ENCODE measurements around the gene SP2. TPM values are rescaled to one million over a fixed set of nuclear protein-coding genes. Genes with fewer than 3 reads are reported as not detected.

Gene SP2
- total and polyA plus RNA-seq, 10 donors = 4.5 to 22.6 (median 15.1) TPM

- Histone ChIP-seq H3K27ac (no peak overlapping the region), H3K9me3 (no peaks in the 10 kb centered on the region), H3K4me1 (peaks cover 0 to 10% (median 0%) of the 10 kb centered on the region in 6 donors), H3K4me3 (no peak overlapping the region), H3K27me3 (replicated peaks in 1 of 7) (peaks cover 0 to 86% (median 17%) of the 10 kb centered on the region in 7 donors), H3K36me3 (no peaks in the 10 kb centered on the region)
- DNase-seq = peak; percentile 18
- 49 to 74% (median 61%) methylated on average over 4 of the region's 4 CpGs for WGBS, 5 donors
- no peak for TF ChIP-seq POLR2A (IDR thresholded peaks at IDR 0.05)
- no peak for TF ChIP-seq POLR2AphosphoS5 (IDR thresholded peaks at IDR 0.05)
- TF ChIP-seq CTCF (IDR thresholded peaks at IDR 0.05 in 8 of 11, conservative IDR thresholded peaks at IDR 0.05 in 3 of 11) = no peak
- intact Hi-C loops (cut with DNase I; ENCODE audit: low total_unique reads) = no loop called here
Observed at GRCh38 chr17:47873200-47874090, 22.6 kb upstream of the SP2 start.

GRCh38 chr17:47875011-47875985 is 20.7 kb upstream of the SP2 start:
- H3K27me3 ChIP-seq (replicated peaks in 1 of 7) = peaks cover 0 to 68% (median 17%) of the 10 kb centered on the region in 7 donors
- H3K9me3 ChIP-seq = no peaks in the 10 kb centered on the region
- WGBS, 5 donors = 59 to 72% (median 65%) methylated on average over 11 of the region's 11 CpGs
- peaks cover 0 to 10% (median 0%) of the 10 kb centered on the region in 6 donors for H3K4me1 ChIP-seq
- TF ChIP-seq CTCF (IDR thresholded peaks at IDR 0.05 in 8 of 11, conservative IDR thresholded peaks at IDR 0.05 in 3 of 11) = no peak
- TF ChIP-seq POLR2AphosphoS5 (IDR thresholded peaks at IDR 0.05) = no peak
- no peak for TF ChIP-seq POLR2A (IDR thresholded peaks at IDR 0.05)
- no peak overlapping the region for H3K4me3 ChIP-seq
- no peaks in the 10 kb centered on the region for H3K36me3 ChIP-seq
- intact Hi-C loops (cut with DNase I; ENCODE audit: low total_unique reads) = no loop called here
- no peak overlapping the region for H3K27ac ChIP-seq
- DNase-seq = no peak

- no peak overlapping the region for H3K4me3 ChIP-seq
- no peaks in the 10 kb centered on the region for H3K36me3 ChIP-seq
- WGBS, 5 donors = 52 to 66% (median 59%) methylated on average over 9 of the region's 9 CpGs
- H3K4me1 ChIP-seq = peaks cover 4 to 15% (median 10%) of the 10 kb centered on the region in 6 donors
- no peaks in the 10 kb centered on the region for H3K9me3 ChIP-seq
- intact Hi-C loops (cut with DNase I; ENCODE audit: low total_unique reads) = no loop called here
- TF ChIP-seq CTCF (IDR thresholded peaks at IDR 0.05 in 8 of 11, conservative IDR thresholded peaks at IDR 0.05 in 3 of 11) = no peak
- no peak for TF ChIP-seq POLR2A (IDR thresholded peaks at IDR 0.05)
- no peak for TF ChIP-seq POLR2AphosphoS5 (IDR thresholded peaks at IDR 0.05)
- DNase-seq = no peak
- peaks cover 0 to 46% (median 4%) of the 10 kb centered on the region in 7 donors for H3K27me3 ChIP-seq (replicated peaks in 1 of 7)
- H3K27ac ChIP-seq = no peak overlapping the region
Observed at GRCh38 chr17:47877368-47878034, 18.5 kb upstream of the SP2 start.

All from spleen (tissue), 11 donors.